ENCODE measurements around the gene KLRC2.
"Not testable (repeated sequence)": the region's sequence is repeated elsewhere in the genome, so short reads cannot be mapped to it uniquely, and the experiment has no call there.

DNA sequence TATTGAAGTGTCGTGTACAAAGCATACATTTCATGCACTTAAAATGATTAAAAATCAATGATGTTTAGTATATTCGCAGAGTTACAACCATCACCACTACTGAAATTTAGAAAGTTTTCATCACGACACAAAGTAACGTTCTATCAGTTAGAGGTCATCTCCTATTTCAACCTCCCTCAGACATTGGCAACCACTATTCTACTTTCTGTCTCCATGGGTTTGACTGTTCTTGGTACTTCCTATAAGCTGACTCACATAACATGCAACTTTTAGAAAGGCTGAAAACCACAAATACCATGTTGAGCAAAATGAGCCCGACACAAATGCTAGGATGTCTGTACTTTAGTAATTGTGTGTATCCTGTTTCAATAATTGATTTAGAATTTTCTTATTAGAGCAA is 10.2 kb upstream of the KLRC2 start:
- TF ChIP-seq, protein P1, sequence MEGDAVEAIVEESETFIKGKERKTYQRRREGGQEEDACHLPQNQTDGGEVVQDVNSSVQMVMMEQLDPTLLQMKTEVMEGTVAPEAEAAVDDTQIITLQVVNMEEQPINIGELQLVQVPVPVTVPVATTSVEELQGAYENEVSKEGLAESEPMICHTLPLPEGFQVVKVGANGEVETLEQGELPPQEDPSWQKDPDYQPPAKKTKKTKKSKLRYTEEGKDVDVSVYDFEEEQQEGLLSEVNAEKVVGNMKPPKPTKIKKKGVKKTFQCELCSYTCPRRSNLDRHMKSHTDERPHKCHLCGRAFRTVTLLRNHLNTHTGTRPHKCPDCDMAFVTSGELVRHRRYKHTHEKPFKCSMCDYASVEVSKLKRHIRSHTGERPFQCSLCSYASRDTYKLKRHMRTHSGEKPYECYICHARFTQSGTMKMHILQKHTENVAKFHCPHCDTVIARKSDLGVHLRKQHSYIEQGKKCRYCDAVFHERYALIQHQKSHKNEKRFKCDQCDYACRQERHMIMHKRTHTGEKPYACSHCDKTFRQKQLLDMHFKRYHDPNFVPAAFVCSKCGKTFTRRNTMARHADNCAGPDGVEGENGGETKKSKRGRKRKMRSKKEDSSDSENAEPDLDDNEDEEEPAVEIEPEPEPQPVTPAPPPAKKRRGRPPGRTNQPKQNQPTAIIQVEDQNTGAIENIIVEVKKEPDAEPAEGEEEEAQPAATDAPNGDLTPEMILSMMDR (IDR thresholded peaks at IDR 0.05; ENCODE audit: insufficient read depth, low read length): not testable (repeated sequence)
- TF ChIP-seq SPI1 (IDR thresholded peaks at IDR 0.05; ENCODE audit: borderline replicate concordance, low read depth); POLR2AphosphoS5 (IDR thresholded peaks at IDR 0.05; ENCODE audit: low read depth): not testable (repeated sequence)
- TF ChIP-seq, protein P2, sequence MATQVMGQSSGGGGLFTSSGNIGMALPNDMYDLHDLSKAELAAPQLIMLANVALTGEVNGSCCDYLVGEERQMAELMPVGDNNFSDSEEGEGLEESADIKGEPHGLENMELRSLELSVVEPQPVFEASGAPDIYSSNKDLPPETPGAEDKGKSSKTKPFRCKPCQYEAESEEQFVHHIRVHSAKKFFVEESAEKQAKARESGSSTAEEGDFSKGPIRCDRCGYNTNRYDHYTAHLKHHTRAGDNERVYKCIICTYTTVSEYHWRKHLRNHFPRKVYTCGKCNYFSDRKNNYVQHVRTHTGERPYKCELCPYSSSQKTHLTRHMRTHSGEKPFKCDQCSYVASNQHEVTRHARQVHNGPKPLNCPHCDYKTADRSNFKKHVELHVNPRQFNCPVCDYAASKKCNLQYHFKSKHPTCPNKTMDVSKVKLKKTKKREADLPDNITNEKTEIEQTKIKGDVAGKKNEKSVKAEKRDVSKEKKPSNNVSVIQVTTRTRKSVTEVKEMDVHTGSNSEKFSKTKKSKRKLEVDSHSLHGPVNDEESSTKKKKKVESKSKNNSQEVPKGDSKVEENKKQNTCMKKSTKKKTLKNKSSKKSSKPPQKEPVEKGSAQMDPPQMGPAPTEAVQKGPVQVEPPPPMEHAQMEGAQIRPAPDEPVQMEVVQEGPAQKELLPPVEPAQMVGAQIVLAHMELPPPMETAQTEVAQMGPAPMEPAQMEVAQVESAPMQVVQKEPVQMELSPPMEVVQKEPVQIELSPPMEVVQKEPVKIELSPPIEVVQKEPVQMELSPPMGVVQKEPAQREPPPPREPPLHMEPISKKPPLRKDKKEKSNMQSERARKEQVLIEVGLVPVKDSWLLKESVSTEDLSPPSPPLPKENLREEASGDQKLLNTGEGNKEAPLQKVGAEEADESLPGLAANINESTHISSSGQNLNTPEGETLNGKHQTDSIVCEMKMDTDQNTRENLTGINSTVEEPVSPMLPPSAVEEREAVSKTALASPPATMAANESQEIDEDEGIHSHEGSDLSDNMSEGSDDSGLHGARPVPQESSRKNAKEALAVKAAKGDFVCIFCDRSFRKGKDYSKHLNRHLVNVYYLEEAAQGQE (IDR thresholded peaks at IDR 0.05; ENCODE audit: insufficient replicate concordance, low read depth): not testable (repeated sequence)

Data from HL-60 (cell line).